Measurements from ENCODE around the gene KMT5C. TPM values are rescaled to one million over a fixed set of nuclear protein-coding genes. Genes with fewer than 3 reads are reported as not detected.

The KMT5C gene
- total RNA-seq, 2 donors from 2014 or later: 17.8 to 32.3 TPM

DNA sequence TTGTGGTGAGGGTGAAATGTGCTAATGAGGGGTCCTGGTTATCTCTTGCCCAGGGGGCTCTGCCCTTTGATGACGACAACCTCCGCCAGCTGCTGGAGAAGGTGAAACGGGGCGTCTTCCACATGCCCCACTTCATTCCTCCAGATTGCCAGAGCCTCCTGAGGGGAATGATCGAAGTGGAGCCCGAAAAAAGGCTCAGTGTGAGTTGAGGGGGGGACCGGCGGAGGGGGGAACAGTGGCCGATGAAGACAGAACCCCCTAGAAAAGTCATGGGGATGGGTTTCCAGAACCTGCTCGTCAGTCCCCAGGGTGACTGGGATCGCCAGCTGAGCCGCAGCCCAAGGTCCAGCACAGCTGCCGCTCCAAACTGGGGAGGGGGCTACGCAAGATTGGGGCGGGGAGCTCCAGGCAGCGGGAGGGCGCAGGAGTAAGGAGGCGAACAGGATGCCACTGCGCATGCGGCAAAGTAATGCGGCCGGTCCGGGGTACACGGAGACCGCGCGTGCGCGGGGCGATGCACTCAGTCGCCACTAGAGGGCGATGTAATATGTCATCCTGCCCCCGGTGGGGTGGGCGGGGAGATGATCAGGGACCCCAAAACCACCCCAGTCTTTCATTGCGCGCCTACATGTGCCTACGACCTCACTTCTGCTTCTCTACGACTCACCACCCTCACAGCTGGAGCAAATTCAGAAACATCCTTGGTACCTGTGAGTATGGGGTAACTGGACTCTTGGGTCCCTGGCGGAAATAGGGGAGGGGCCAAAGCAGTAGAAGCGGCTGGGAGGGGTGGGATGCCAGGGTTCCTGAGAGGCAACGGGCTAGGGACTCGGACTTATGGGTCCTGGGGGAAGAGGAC, 38.0 kb upstream of the KMT5C start:
- Histone ChIP-seq H3K27ac (no peak overlapping the region), H3K4me3 (peak overlapping the region in 1 of 2 donors; percentile 25), H3K9me3 (no peaks in the 10 kb centered on the region), H3K36me3 (no peaks in the 10 kb centered on the region), H3K27me3 (replicated peaks; ENCODE audit: insufficient read depth) (no peaks in the 10 kb centered on the region), H3K4me1 (replicated peaks) (no peaks in the 10 kb centered on the region)
- TF ChIP-seq POLR2A (IDR thresholded peaks at IDR 0.05) (peak; percentile 13), POLR2AphosphoS5 (IDR thresholded peaks at IDR 0.05) (peak; percentile 88)
- TF ChIP-seq, protein P1, sequence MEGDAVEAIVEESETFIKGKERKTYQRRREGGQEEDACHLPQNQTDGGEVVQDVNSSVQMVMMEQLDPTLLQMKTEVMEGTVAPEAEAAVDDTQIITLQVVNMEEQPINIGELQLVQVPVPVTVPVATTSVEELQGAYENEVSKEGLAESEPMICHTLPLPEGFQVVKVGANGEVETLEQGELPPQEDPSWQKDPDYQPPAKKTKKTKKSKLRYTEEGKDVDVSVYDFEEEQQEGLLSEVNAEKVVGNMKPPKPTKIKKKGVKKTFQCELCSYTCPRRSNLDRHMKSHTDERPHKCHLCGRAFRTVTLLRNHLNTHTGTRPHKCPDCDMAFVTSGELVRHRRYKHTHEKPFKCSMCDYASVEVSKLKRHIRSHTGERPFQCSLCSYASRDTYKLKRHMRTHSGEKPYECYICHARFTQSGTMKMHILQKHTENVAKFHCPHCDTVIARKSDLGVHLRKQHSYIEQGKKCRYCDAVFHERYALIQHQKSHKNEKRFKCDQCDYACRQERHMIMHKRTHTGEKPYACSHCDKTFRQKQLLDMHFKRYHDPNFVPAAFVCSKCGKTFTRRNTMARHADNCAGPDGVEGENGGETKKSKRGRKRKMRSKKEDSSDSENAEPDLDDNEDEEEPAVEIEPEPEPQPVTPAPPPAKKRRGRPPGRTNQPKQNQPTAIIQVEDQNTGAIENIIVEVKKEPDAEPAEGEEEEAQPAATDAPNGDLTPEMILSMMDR (IDR thresholded peaks at IDR 0.05): peak; percentile 95 to 99 (median 98)
- 14% methylated on average over 42 of the region's 42 CpGs for WGBS
- DNase-seq (ENCODE audit: low spot score): peak; percentile 78
- intact Hi-C loops (cut with DNase I): loop anchor here (5.0 kb wide), 2 partner anchors 41 to 86 kb away; partner anchors contain the start of gene RPL28

DNA sequence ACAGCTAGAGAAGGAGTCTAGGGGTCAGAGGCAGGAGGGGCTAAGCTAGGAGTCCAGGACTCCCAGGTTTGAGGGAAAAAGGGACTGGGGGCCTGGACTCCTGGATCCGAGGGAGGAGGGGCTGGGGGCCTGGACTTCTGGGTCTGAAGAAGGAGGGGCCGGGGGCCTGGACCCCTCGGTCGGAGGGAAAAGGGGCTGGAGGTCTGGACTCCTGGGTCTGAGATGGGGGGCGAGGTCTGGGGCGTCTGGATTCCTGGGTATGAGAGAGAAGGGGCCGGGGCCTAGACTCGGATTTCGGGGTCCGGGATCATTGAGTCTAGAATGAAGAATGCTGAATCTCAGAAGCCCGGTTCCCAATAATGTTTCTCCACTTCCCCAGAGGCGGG, 37.4 kb upstream of the KMT5C start:
- no peaks in the 10 kb centered on the region for H3K9me3 ChIP-seq
- intact Hi-C loops (cut with DNase I): loop anchor here (5.0 kb wide), 2 partner anchors 40 to 85 kb away; partner anchors contain the start of gene RPL28
- 84% methylated on average over 12 of the region's 12 CpGs for WGBS
- no peak overlapping the region for H3K4me3 ChIP-seq
- no peak for DNase-seq (ENCODE audit: low spot score)
- no peaks in the 10 kb centered on the region for H3K36me3 ChIP-seq
- H3K27ac ChIP-seq: no peak overlapping the region
- H3K27me3 ChIP-seq (replicated peaks; ENCODE audit: insufficient read depth): no peaks in the 10 kb centered on the region
- TF ChIP-seq, protein P1 (IDR thresholded peaks at IDR 0.05): no peak
- TF ChIP-seq POLR2AphosphoS5 (IDR thresholded peaks at IDR 0.05): no peak
- TF ChIP-seq POLR2A (IDR thresholded peaks at IDR 0.05): no peak
- no peaks in the 10 kb centered on the region for H3K4me1 ChIP-seq (replicated peaks)

DNA sequence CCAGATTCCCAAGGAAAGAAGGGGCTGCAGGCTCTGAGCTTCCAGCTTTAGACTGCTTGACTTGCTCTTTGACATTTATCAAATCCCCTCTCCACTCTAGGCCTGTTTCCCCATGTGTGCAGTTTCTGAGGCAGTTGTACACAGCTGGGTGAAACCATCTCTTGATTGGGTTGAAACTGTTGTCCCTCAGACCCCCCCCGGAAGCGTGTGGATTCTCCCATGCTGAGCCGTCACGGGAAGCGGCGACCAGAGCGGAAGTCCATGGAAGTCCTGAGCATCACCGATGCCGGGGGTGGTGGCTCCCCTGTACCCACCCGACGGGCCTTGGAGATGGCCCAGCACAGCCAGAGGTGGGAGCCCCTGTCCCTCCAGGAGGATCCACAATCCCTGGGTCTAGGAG, 36.2 kb upstream of the KMT5C start:
- TF ChIP-seq, protein P1 (IDR thresholded peaks at IDR 0.05): no peak
- no peak for TF ChIP-seq POLR2AphosphoS5 (IDR thresholded peaks at IDR 0.05)
- TF ChIP-seq POLR2A (IDR thresholded peaks at IDR 0.05): no peak
- no peaks in the 10 kb centered on the region for H3K27me3 ChIP-seq (replicated peaks; ENCODE audit: insufficient read depth)
- H3K36me3 ChIP-seq: no peaks in the 10 kb centered on the region
- DNase-seq (ENCODE audit: low spot score): no peak
- no peak overlapping the region for H3K4me3 ChIP-seq
- WGBS: 95% methylated on average over 10 of the region's 11 CpGs
- H3K4me1 ChIP-seq (replicated peaks): no peaks in the 10 kb centered on the region
- intact Hi-C loops (cut with DNase I): loop anchor here (5.0 kb wide), 2 partner anchors 39 to 84 kb away; partner anchors contain the start of gene RPL28
- H3K27ac ChIP-seq: no peak overlapping the region
- H3K9me3 ChIP-seq: no peaks in the 10 kb centered on the region

DNA sequence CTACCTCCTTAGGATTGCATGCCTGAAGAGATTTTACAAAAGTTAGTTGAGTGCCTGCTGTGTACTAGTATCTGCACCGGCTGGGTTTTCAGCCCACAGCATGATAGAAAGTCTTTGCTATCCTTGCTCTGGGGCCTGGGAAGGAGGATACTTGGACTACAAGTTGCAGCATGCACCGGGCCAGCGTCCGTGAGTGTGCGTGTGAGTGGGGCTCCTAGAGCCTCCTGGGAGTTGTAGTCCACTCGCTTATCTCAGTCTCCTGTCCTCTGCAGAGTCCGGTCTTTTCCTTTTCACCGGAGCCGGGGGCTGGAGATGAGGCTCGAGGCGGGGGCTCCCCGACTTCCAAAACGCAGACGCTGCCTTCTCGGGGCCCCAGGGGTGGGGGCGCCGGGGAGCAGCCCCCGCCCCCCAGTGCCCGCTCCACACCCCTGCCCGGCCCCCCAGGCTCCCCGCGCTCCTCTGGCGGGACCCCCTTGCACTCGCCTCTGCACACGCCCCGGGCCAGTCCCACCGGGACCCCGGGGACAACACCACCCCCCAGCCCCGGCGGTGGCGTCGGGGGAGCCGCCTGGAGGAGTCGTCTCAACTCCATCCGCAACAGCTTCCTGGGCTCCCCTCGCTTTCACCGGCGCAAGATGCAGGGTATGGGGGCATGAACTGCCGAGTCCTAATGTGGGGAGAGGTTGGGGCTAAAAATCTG, 35.2 kb upstream of the KMT5C start:
- DNase-seq (ENCODE audit: low spot score): no peak
- Histone ChIP-seq H3K27me3 (replicated peaks; ENCODE audit: insufficient read depth) (no peaks in the 10 kb centered on the region), H3K9me3 (no peaks in the 10 kb centered on the region), H3K36me3 (no peaks in the 10 kb centered on the region), H3K4me3 (no peak overlapping the region), H3K27ac (no peak overlapping the region), H3K4me1 (replicated peaks) (no peaks in the 10 kb centered on the region)
- TF ChIP-seq, protein P1 (IDR thresholded peaks at IDR 0.05): no peak
- TF ChIP-seq POLR2AphosphoS5 (IDR thresholded peaks at IDR 0.05): no peak
- no peak for TF ChIP-seq POLR2A (IDR thresholded peaks at IDR 0.05)
- intact Hi-C loops (cut with DNase I): loop anchor here (5.0 kb wide), 2 partner anchors 38 to 83 kb away; partner anchors contain the start of gene RPL28
- 94% methylated on average over 22 of the region's 39 CpGs for WGBS
